Left ventricle myocardium superior (tissue), 1 donor: ENCODE measurements around the gene EPHB6. TPM values are rescaled to one million over a fixed set of nuclear protein-coding genes. Genes with fewer than 3 reads are reported as not detected.

ENCODE experiments used
- ATAC-seq: fragments of 200-7000 bp; cut with Tn5 transposase; one replicate; pipeline ENCODE4 v1.9.1; 2020; ENCODE audit warnings: mild to moderate bottlenecking, moderate library complexity
- DNase-seq: peaks from one replicate; pipeline ENCODE4 v3.0.0-alpha.2; 2020
- intact Hi-C: fragments of 100-400 bp; cut with micrococcal nuclease; formaldehyde crosslinking; loops from one replicate; pipeline ENCODE4 v1.11.0; 2022
- long read RNA-seq: library from polyadenylated mRNA; unstranded; transcript quantifications from one replicate; pipeline ENCODE4 v2.0.0, GENCODE V29; 2021
- total RNA-seq: library from RNA; stranded (reverse); fragmentation: NEBNext Ultra II Directional; extraction: Animal tissue kit (Norgen Biotek cat#: 25700); gene quantifications from one replicate; pipeline ENCODE4 v1.2.1, GENCODE V29; 2021
- donor health status: DM: no; HTN: yes; CAD: no; lungs with severe emphysema.

The EPHB6 gene
- 3.9 TPM for total RNA-seq
- long read RNA-seq, partial matches to known transcripts = 3 of 7 reads
- long read RNA-seq, other reads (novel, unspliced or antisense) = 4 of 7 reads

- intact Hi-C loops = no loop called here
- ATAC-seq (peak; percentile 91), DNase-seq (peak; percentile 89)
Measured at GRCh38 chr7:142854372-142855113, at the start of gene EPHB6. Gene EPHB6, plus strand, starts transcription at chr7:142855076. Its CDS starts 8,152 bp downstream, at chr7:142863228.

- DNase-seq (no peak), ATAC-seq (no peak)
- intact Hi-C loops = no loop called here
Measured at GRCh38 chr7:142805350-142806021, 49.4 kb upstream of the EPHB6 start.

- no peak for ATAC-seq
- DNase-seq = no peak
- intact Hi-C loops = no loop called here
Measured at GRCh38 chr7:142806022-142806356, 48.9 kb upstream of the EPHB6 start.

- intact Hi-C loops = no loop called here
- DNase-seq (no peak), ATAC-seq (no peak)
Measured at GRCh38 chr7:142806957-142807356, 47.9 kb upstream of the EPHB6 start.

- no peak for DNase-seq
- ATAC-seq = no peak
- intact Hi-C loops = no loop called here
Measured at GRCh38 chr7:142807855-142808460, 46.9 kb upstream of the EPHB6 start.

- intact Hi-C loops = no loop called here
- ATAC-seq = no peak
- DNase-seq = no peak
Measured at GRCh38 chr7:142808461-142808801, 46.4 kb upstream of the EPHB6 start.

GRCh38 chr7:142808802-142809583 is 45.9 kb upstream of the EPHB6 start:
- intact Hi-C loops = no loop called here
- ATAC-seq (peak; percentile 54), DNase-seq (peak; percentile 37)

- ATAC-seq (no peak), DNase-seq (no peak)
- intact Hi-C loops = loop anchor here (10.0 kb wide), 1 partner anchor 205 kb away; no protein-coding TSS in a partner anchor
Measured at GRCh38 chr7:142809671-142810070, 45.2 kb upstream of the EPHB6 start.

GRCh38 chr7:142811154-142811737 is 43.6 kb upstream of the EPHB6 start:
- DNase-seq = no peak
- peak; percentile 41 for ATAC-seq
- intact Hi-C loops = loop anchor here (10.0 kb wide), 1 partner anchor 206 kb away; no protein-coding TSS in a partner anchor

GRCh38 chr7:142812437-142813215 is 42.2 kb upstream of the EPHB6 start:
- ATAC-seq = no peak
- intact Hi-C loops = loop anchor here (10.0 kb wide), 1 partner anchor 208 kb away; no protein-coding TSS in a partner anchor

GRCh38 chr7:142813226-142813625 is 41.6 kb upstream of the EPHB6 start:
- no peak for ATAC-seq
- intact Hi-C loops = loop anchor here (10.0 kb wide), 1 partner anchor 208 kb away; no protein-coding TSS in a partner anchor
- no peak for DNase-seq

More at GRCh38 chr7:142812437-142813215, 42.2 kb upstream of the EPHB6 start:
- DNase-seq = no peak

- intact Hi-C loops = loop anchor here (10.0 kb wide), 1 partner anchor 209 kb away; no protein-coding TSS in a partner anchor
- DNase-seq (no peak), ATAC-seq (no peak)
Measured at GRCh38 chr7:142813699-142814098, 41.2 kb upstream of the EPHB6 start.

- DNase-seq (no peak), ATAC-seq (no peak)
- intact Hi-C loops = loop anchor here (10.0 kb wide), 1 partner anchor 210 kb away; no protein-coding TSS in a partner anchor
Measured at GRCh38 chr7:142814451-142814850, 40.4 kb upstream of the EPHB6 start.

GRCh38 chr7:142815134-142815533 is 39.7 kb upstream of the EPHB6 start:
- intact Hi-C loops = loop anchor here (10.0 kb wide), 1 partner anchor 210 kb away; no protein-coding TSS in a partner anchor
- DNase-seq = no peak
- no peak for ATAC-seq

GRCh38 chr7:142817506-142817905 is 37.4 kb upstream of the EPHB6 start:
- no peak for DNase-seq
- no peak for ATAC-seq
- intact Hi-C loops = loop anchor here (10.0 kb wide), 1 partner anchor 213 kb away; no protein-coding TSS in a partner anchor

GRCh38 chr7:142819530-142819929 is 35.3 kb upstream of the EPHB6 start:
- DNase-seq = no peak
- intact Hi-C loops = loop anchor here (10.0 kb wide), 1 partner anchor 215 kb away; no protein-coding TSS in a partner anchor
- no peak for ATAC-seq

- ATAC-seq = no peak
- intact Hi-C loops = no loop called here
Measured at GRCh38 chr7:142822714-142823113, 32.2 kb upstream of the EPHB6 start.

GRCh38 chr7:142827951-142828500 is 26.9 kb upstream of the EPHB6 start:
- ATAC-seq = no peak
- intact Hi-C loops = no loop called here
- DNase-seq = no peak

More at GRCh38 chr7:142822714-142823113, 32.2 kb upstream of the EPHB6 start:
- no peak for DNase-seq
